Tibial nerve (tissue), 4 donors: ENCODE measurements around the gene SKAP2. TPM values are rescaled to one million over a fixed set of nuclear protein-coding genes. Genes with fewer than 3 reads are reported as not detected.

Experiments used
- DNase-seq, 2 donors: peaks; one replicate each; pipeline ENCODE4 v3.0.0-alpha.2; 2019; ENCODE audit warnings: low spot score in 2 of 2
- H3K27ac ChIP-seq, 4 donors: fragments of 200-600 bp; sonication (generic) in 3 of 4; one replicate each; pipeline ENCODE4 v1.5.1; 2017 to 2019; ENCODE audit warnings: mild to moderate bottlenecking in 1 of 4
- H3K27me3 ChIP-seq, 2 donors: fragments of 200-600 bp; sonication (generic) in 1 of 2; one replicate each; pipeline versions ENCODE4 v1.5.1 to v1.6.0; 2017 to 2019
- H3K36me3 ChIP-seq, 3 donors: fragments of 200-600 bp; sonication (generic); one replicate each; pipeline ENCODE4 v1.5.1; 2018 to 2019
- H3K4me1 ChIP-seq, 4 donors: fragments of 200-600 bp; sonication (generic) in 3 of 4; one replicate each; pipeline ENCODE4 v1.5.1; 2017 to 2019
- H3K4me3 ChIP-seq, 4 donors: fragments of 200-600 bp; sonication (generic) in 3 of 4; one replicate each; pipeline ENCODE4 v1.5.1; 2017 to 2019; ENCODE audit warnings: mild to moderate bottlenecking in 1 of 4, moderate library complexity in 1 of 4
- H3K9me3 ChIP-seq, 4 donors: fragments of 200-600 bp; sonication (generic) in 3 of 4; one replicate each; pipeline ENCODE4 v1.5.1; 2017 to 2019
- CTCF ChIP-seq, 5 experiments: fragments of 200-600 bp in 3 of 5; fragments of 450-650 bp in 2 of 5; sonication (generic) in 3 of 5; IDR thresholded peaks; one replicate each; pipeline ENCODE4 v1.5.1; 2016 to 2019; ENCODE audit warnings: antibody characterized with exemption in 5 of 5, mild to moderate bottlenecking in 3 of 5, moderate library complexity in 2 of 5
- EP300 ChIP-seq, 2 donors: sonication (generic); formaldehyde crosslinking; IDR thresholded peaks; one replicate each; pipeline ENCODE4 v1.6.1; 2017; ENCODE audit warnings: antibody characterized with exemption in 2 of 2, mild to moderate bottlenecking in 1 of 2
- POLR2A ChIP-seq, 2 donors: fragments of 450-650 bp; IDR thresholded peaks; one replicate each; pipeline ENCODE4 v1.6.1; 2017; ENCODE audit warnings: antibody characterized with exemption in 2 of 2, mild to moderate bottlenecking in 2 of 2, moderate library complexity in 2 of 2
- WGBS, 2 donors: methylation state at CpG; one replicate each; pipeline ENCODE4 v1.1.5; 2018; 5-methylcytosine and 5-hydroxymethylcytosine counted together
- total RNA-seq, 4 donors: library from RNA; depleted of rRNA; stranded (reverse); fragments of >200 nt; gene quantifications; one replicate each; pipeline ENCODE4 v1.1.0, GENCODE V29; 2016

The SKAP2 gene
- total RNA-seq, 4 donors from 2014 or later: 14.1 to 33.7 (median 27.6) TPM

- H3K4me1 ChIP-seq: no peaks in the 10 kb centered on the region
- no peak overlapping the region for H3K4me3 ChIP-seq
- H3K36me3 ChIP-seq: no peaks in the 10 kb centered on the region
- H3K27ac ChIP-seq: no peak overlapping the region
- 86 to 89% methylated on average over 2 of the region's 2 CpGs for WGBS, 2 donors
- TF ChIP-seq CTCF (IDR thresholded peaks at IDR 0.05): no peak
- no peak for TF ChIP-seq POLR2A (IDR thresholded peaks at IDR 0.05)
- H3K9me3 ChIP-seq: no peaks in the 10 kb centered on the region
- H3K27me3 ChIP-seq: no peaks in the 10 kb centered on the region
- no peak for DNase-seq
Measured at GRCh38 chr7:26782501-26782900, 81.9 kb downstream of the SKAP2 start.

- H3K4me3 ChIP-seq: no peak overlapping the region
- DNase-seq: no peak
- no peaks in the 10 kb centered on the region for H3K36me3 ChIP-seq
- H3K4me1 ChIP-seq: no peaks in the 10 kb centered on the region
- TF ChIP-seq CTCF (IDR thresholded peaks at IDR 0.05) (no peak), POLR2A (IDR thresholded peaks at IDR 0.05) (no peak), EP300 (IDR thresholded peaks at IDR 0.05) (no peak)
- 92 to 95% methylated on average over 1 of the region's 1 CpG for WGBS, 2 donors
- H3K27ac ChIP-seq: no peak overlapping the region
- no peaks in the 10 kb centered on the region for H3K9me3 ChIP-seq
- H3K27me3 ChIP-seq: no peaks in the 10 kb centered on the region
Measured at GRCh38 chr7:26779978-26780595, 84.3 kb downstream of the SKAP2 start.

GRCh38 chr7:26777385-26777784 is 87.0 kb downstream of the SKAP2 start:
- no peaks in the 10 kb centered on the region for H3K27me3 ChIP-seq

GRCh38 chr7:26760501-26760900 is 103.9 kb downstream of the SKAP2 start:
- Histone ChIP-seq H3K27me3 (no peaks in the 10 kb centered on the region), H3K27ac (no peak overlapping the region), H3K4me3 (no peak overlapping the region), H3K4me1 (no peaks in the 10 kb centered on the region), H3K9me3 (no peaks in the 10 kb centered on the region), H3K36me3 (peaks cover 0 to 4% (median 0%) of the 10 kb centered on the region in 3 donors)
- no peak for DNase-seq
- no peak for TF ChIP-seq POLR2A (IDR thresholded peaks at IDR 0.05)
- no peak for TF ChIP-seq EP300 (IDR thresholded peaks at IDR 0.05)
- TF ChIP-seq CTCF (IDR thresholded peaks at IDR 0.05): no peak
- 70 to 91% methylated on average over 1 of the region's 1 CpG for WGBS, 2 donors

More at GRCh38 chr7:26777385-26777784, 87.0 kb downstream of the SKAP2 start:
- Histone ChIP-seq H3K36me3 (peaks cover 0 to 3% (median 0%) of the 10 kb centered on the region in 3 donors), H3K27ac (no peak overlapping the region), H3K4me3 (no peak overlapping the region), H3K9me3 (no peaks in the 10 kb centered on the region), H3K4me1 (no peaks in the 10 kb centered on the region)
- no peak for TF ChIP-seq CTCF (IDR thresholded peaks at IDR 0.05)
- TF ChIP-seq EP300 (IDR thresholded peaks at IDR 0.05): no peak
- no peak for TF ChIP-seq POLR2A (IDR thresholded peaks at IDR 0.05)
- no peak for DNase-seq

GRCh38 chr7:26759108-26759507 is 105.3 kb downstream of the SKAP2 start:
- no peak overlapping the region for H3K27ac ChIP-seq
- H3K27me3 ChIP-seq: no peaks in the 10 kb centered on the region
- no peak overlapping the region for H3K4me3 ChIP-seq
- H3K36me3 ChIP-seq: peaks cover 0 to 4% (median 0%) of the 10 kb centered on the region in 3 donors
- no peak for DNase-seq
- TF ChIP-seq POLR2A (IDR thresholded peaks at IDR 0.05) (no peak), EP300 (IDR thresholded peaks at IDR 0.05) (no peak), CTCF (IDR thresholded peaks at IDR 0.05) (no peak)
- 97 to 100% methylated on average over 2 of the region's 2 CpGs for WGBS, 2 donors
- no peaks in the 10 kb centered on the region for H3K9me3 ChIP-seq
- H3K4me1 ChIP-seq: no peaks in the 10 kb centered on the region
